DOHH2 (cell line): ENCODE data around the gene ISLR.

Source experiments
- H3F3A ChIP-seq: fragments of 200-600 bp; sonication (generic), shearing (Covaris generic); 2 replicates; pipeline ENCODE4 v1.6.0; 2016; ENCODE audit warnings: antibody characterized with exemption, mild to moderate bottlenecking; ENCODE audit not compliant: control insufficient read depth, insufficient read depth
- H3K27ac ChIP-seq: fragments of 200-600 bp; sonication (generic); 2 replicates; pipeline ENCODE4 v1.5.1; 2014; ENCODE audit warnings: low read depth, mild to moderate bottlenecking, low read length, moderate library complexity
- H3K27me3 ChIP-seq: fragments of 200-600 bp; sonication (generic); 2 replicates; pipeline ENCODE4 v1.6.1; 2014; ENCODE audit warnings: mild to moderate bottlenecking, low read length, mixed read lengths; ENCODE audit not compliant: control insufficient read depth
- H3K36me3 ChIP-seq: fragments of 200-600 bp; sonication (generic); 2 replicates; pipeline ENCODE4 v1.6.1; 2014; ENCODE audit warnings: mild to moderate bottlenecking, low read length, moderate library complexity, mixed read lengths; ENCODE audit not compliant: control insufficient read depth
- H3K4me1 ChIP-seq: fragments of 200-600 bp; sonication (generic); 2 replicates; pipeline ENCODE4 v1.6.1; 2014; ENCODE audit warnings: mild to moderate bottlenecking, low read length, mixed read lengths; ENCODE audit not compliant: control insufficient read depth
- H3K4me2 ChIP-seq: fragments of 200-600 bp; sonication (generic); 2 replicates; pipeline ENCODE4 v1.6.0; 2014; ENCODE audit warnings: mild to moderate bottlenecking, low read length, moderate library complexity
- H3K4me3 ChIP-seq: fragments of 200-600 bp; sonication (generic); 2 replicates; pipeline ENCODE4 v1.5.1; 2014; ENCODE audit warnings: mild to moderate bottlenecking, low read length, mixed read lengths
- H3K79me2 ChIP-seq: fragments of 200-600 bp; sonication (generic); 2 replicates; pipeline ENCODE4 v1.6.1; 2014; ENCODE audit warnings: mild to moderate bottlenecking, low read length, mixed read lengths; ENCODE audit not compliant: control insufficient read depth
- H3K9me2 ChIP-seq: fragments of 200-600 bp; sonication (generic); replicated peaks from 2 replicates; pipeline ENCODE4 v1.6.1; 2014; ENCODE audit warnings: mild to moderate bottlenecking, low read length, mixed read lengths; ENCODE audit not compliant: control insufficient read depth
- H3K9me3 ChIP-seq: fragments of 200-600 bp; sonication (generic); 2 replicates; pipeline ENCODE4 v1.6.1; 2014; ENCODE audit warnings: antibody characterized with exemption, low read length, mixed read lengths; ENCODE audit not compliant: control insufficient read depth, insufficient read depth
- H4K20me1 ChIP-seq: fragments of 200-600 bp; sonication (generic); 2 replicates; pipeline ENCODE4 v1.6.0; 2014; ENCODE audit warnings: low read depth, mild to moderate bottlenecking, antibody characterized with exemption, low read length, moderate library complexity; ENCODE audit not compliant: control insufficient read depth, insufficient read depth
- CTCF ChIP-seq: fragments of 200-600 bp; sonication (generic); IDR thresholded peaks from one replicate; pipeline ENCODE4 v1.5.1; 2014; ENCODE audit warnings: antibody characterized with exemption, mild to moderate bottlenecking, low read depth, low read length; ENCODE audit not compliant: poor library complexity, severe bottlenecking
- EZH2phosphoT487 ChIP-seq: fragments of 200-600 bp; sonication (generic); IDR thresholded peaks from 2 replicates; pipeline ENCODE4 v1.6.1; 2017; ENCODE audit warnings: borderline replicate concordance, mild to moderate bottlenecking, antibody characterized with exemption, low read length, moderate library complexity, mixed read lengths

The ISLR gene

GRCh38 chr15:74184582-74185091, 11.1 kb downstream of the ISLR start:
- no peak overlapping the region for H3K4me3 ChIP-seq
- H3K4me2 ChIP-seq: no peak overlapping the region

GRCh38 chr15:74185710-74186348, 12.3 kb downstream of the ISLR start:
- Histone ChIP-seq H3K9me3 (no peaks in the 10 kb centered on the region), H3K4me1 (no peaks in the 10 kb centered on the region), H3F3A (no peaks in the 10 kb centered on the region), H3K27ac (no peak overlapping the region), H3K36me3 (no peaks in the 10 kb centered on the region), H3K27me3 (no peaks in the 10 kb centered on the region), H4K20me1 (no peaks in the 10 kb centered on the region), H3K9me2 (no peaks in the 10 kb centered on the region), H3K4me3 (no peak overlapping the region), H3K79me2 (no peaks in the 10 kb centered on the region), H3K4me2 (no peak overlapping the region)
- no peak for TF ChIP-seq EZH2phosphoT487

More at GRCh38 chr15:74184582-74185091, 11.1 kb downstream of the ISLR start:
- Histone ChIP-seq H3K36me3 (no peaks in the 10 kb centered on the region), H3K27ac (no peak overlapping the region), H3F3A (no peaks in the 10 kb centered on the region), H3K4me1 (no peaks in the 10 kb centered on the region), H3K79me2 (no peaks in the 10 kb centered on the region), H3K9me3 (no peaks in the 10 kb centered on the region), H3K9me2 (no peaks in the 10 kb centered on the region), H4K20me1 (no peaks in the 10 kb centered on the region), H3K27me3 (no peaks in the 10 kb centered on the region)
- TF ChIP-seq EZH2phosphoT487: no peak
- no peak for TF ChIP-seq CTCF

GRCh38 chr15:74188216-74188615, 14.7 kb downstream of the ISLR start:
- no peaks in the 10 kb centered on the region for H3K9me2 ChIP-seq
- no peaks in the 10 kb centered on the region for H3K36me3 ChIP-seq
- no peaks in the 10 kb centered on the region for H3K79me2 ChIP-seq
- no peaks in the 10 kb centered on the region for H4K20me1 ChIP-seq
- no peaks in the 10 kb centered on the region for H3K4me1 ChIP-seq
- TF ChIP-seq EZH2phosphoT487 (no peak), CTCF (no peak)
- H3K9me3 ChIP-seq: no peaks in the 10 kb centered on the region
- H3F3A ChIP-seq: no peaks in the 10 kb centered on the region
- no peaks in the 10 kb centered on the region for H3K27me3 ChIP-seq
- no peak overlapping the region for H3K4me3 ChIP-seq
- no peak overlapping the region for H3K4me2 ChIP-seq
- H3K27ac ChIP-seq: no peak overlapping the region

GRCh38 chr15:74191798-74192197, 18.3 kb downstream of the ISLR start:
- no peaks in the 10 kb centered on the region for H3K36me3 ChIP-seq
- H3F3A ChIP-seq: no peaks in the 10 kb centered on the region
- no peaks in the 10 kb centered on the region for H3K9me3 ChIP-seq
- no peaks in the 10 kb centered on the region for H3K79me2 ChIP-seq
- H3K27ac ChIP-seq: no peak overlapping the region
- no peaks in the 10 kb centered on the region for H3K27me3 ChIP-seq
- TF ChIP-seq CTCF (no peak), EZH2phosphoT487 (no peak)
- no peaks in the 10 kb centered on the region for H3K9me2 ChIP-seq
- no peaks in the 10 kb centered on the region for H4K20me1 ChIP-seq
- no peak overlapping the region for H3K4me3 ChIP-seq
- H3K4me1 ChIP-seq: no peaks in the 10 kb centered on the region
- no peak overlapping the region for H3K4me2 ChIP-seq
